PC-9 (cell line): ENCODE data around the gene AIRE. TPM values are rescaled to one million over a fixed set of nuclear protein-coding genes. Genes with fewer than 3 reads are reported as not detected.

Experiments used
- BruUV-seq: library from RNA; stranded (reverse); fragments of 400-500 nt; replicated peaks from 2 replicates; lab custom pipeline; 2021; lab: Mats Ljungman, UMichigan
- CTCF ChIA-PET: fragments of 300-600 bp; sonication (Branson Sonifier 250); formaldehyde crosslinking; loops from one replicate; lab custom pipeline; 2022; ENCODE audit warnings: antibody characterized with exemption; lab: Charles Lee
- POLR2A ChIA-PET: fragments of 300-600 bp; sonication (Branson Sonifier 250); formaldehyde crosslinking; loops from one replicate; lab custom pipeline; 2022; ENCODE audit warnings: antibody characterized with exemption; ENCODE audit not compliant: unreplicated experiment; lab: Charles Lee
- DNase-seq, 2 experiments: peaks; one replicate each; pipeline versions ENCODE4 v3.0.0 to v3.0.0-alpha.2; 2015 to 2022; ENCODE audit warnings: mixed read lengths in 1 of 2
- H2AFZ ChIP-seq: fragments of 200-600 bp; sonication (generic); 2 replicates; pipeline ENCODE4 v1.8.1; 2017; ENCODE audit warnings: antibody characterized with exemption
- H3F3A ChIP-seq: fragments of 200-600 bp; sonication (generic); 2 replicates; pipeline ENCODE4 v1.8.1; 2017; ENCODE audit warnings: antibody characterized with exemption, mild to moderate bottlenecking, low read depth; ENCODE audit not compliant: insufficient read depth
- H3K27ac ChIP-seq: fragments of 200-600 bp; sonication (generic); 2 replicates; pipeline ENCODE4 v1.6.1; 2016; ENCODE audit warnings: mixed run types
- H3K27me3 ChIP-seq: fragments of 200-600 bp; sonication (generic); 2 replicates; pipeline ENCODE4 v1.6.1; 2016; ENCODE audit warnings: low read depth, mixed run types; ENCODE audit not compliant: insufficient read depth
- H3K36me3 ChIP-seq: fragments of 200-600 bp; sonication (generic); 2 replicates; pipeline ENCODE4 v1.6.1; 2016; ENCODE audit warnings: low read depth, mixed run types
- H3K4me1 ChIP-seq: fragments of 200-600 bp; sonication (generic); replicated peaks from 2 replicates; pipeline ENCODE4 v1.6.1; 2016; ENCODE audit warnings: mixed run types; ENCODE audit not compliant: insufficient read depth
- H3K4me2 ChIP-seq: fragments of 200-600 bp; sonication (generic); 2 replicates; pipeline ENCODE4 v1.6.1; 2017; ENCODE audit warnings: mixed run types
- H3K4me3 ChIP-seq: fragments of 200-600 bp; sonication (generic); 2 replicates; pipeline ENCODE4 v1.6.1; 2016; ENCODE audit warnings: mixed run types
- H3K79me2 ChIP-seq: fragments of 200-600 bp; sonication (generic); 2 replicates; pipeline ENCODE4 v1.6.1; 2017; ENCODE audit warnings: low read depth, mixed run types
- H3K9me2 ChIP-seq: fragments of 200-600 bp; sonication (generic); 2 replicates; pipeline ENCODE4 v1.8.1; 2017; ENCODE audit warnings: mild to moderate bottlenecking; ENCODE audit not compliant: insufficient read depth
- H3K9me3 ChIP-seq: fragments of 200-600 bp; sonication (generic); 2 replicates; pipeline ENCODE4 v1.8.1; 2016; ENCODE audit warnings: low read depth; ENCODE audit not compliant: insufficient read depth
- H4K20me1 ChIP-seq: fragments of 200-600 bp; sonication (generic); 2 replicates; pipeline ENCODE4 v1.8.1; 2017; ENCODE audit not compliant: insufficient read depth
- EZH2 ChIP-seq: fragments of 200-600 bp; sonication (generic); IDR thresholded peaks from 2 replicates; pipeline ENCODE4 v1.8.0; 2017; ENCODE audit warnings: antibody characterized with exemption, low read depth
- intact Hi-C: fragments of 100-400 bp; cut with micrococcal nuclease; formaldehyde crosslinking; loops from one replicate; pipeline ENCODE4 v1.10.0; 2022; ENCODE audit not compliant: unreplicated experiment
- total RNA-seq: library from RNA; stranded (reverse); gene quantifications from 2 replicates; pipeline ENCODE4 v1.2.3, GENCODE V29; 2021
- TF ChIP-seq, protein P1 (sequence below): fragments of 200-600 bp; sonication (generic); conservative IDR thresholded peaks from 2 replicates; pipeline ENCODE4 v1.6.1; 2017; ENCODE audit warnings: mixed run types, antibody characterized with exemption, mild to moderate bottlenecking, moderate library complexity

The AIRE gene
- total RNA-seq, 1 experiment from 2014 or later = not detected

DNA sequence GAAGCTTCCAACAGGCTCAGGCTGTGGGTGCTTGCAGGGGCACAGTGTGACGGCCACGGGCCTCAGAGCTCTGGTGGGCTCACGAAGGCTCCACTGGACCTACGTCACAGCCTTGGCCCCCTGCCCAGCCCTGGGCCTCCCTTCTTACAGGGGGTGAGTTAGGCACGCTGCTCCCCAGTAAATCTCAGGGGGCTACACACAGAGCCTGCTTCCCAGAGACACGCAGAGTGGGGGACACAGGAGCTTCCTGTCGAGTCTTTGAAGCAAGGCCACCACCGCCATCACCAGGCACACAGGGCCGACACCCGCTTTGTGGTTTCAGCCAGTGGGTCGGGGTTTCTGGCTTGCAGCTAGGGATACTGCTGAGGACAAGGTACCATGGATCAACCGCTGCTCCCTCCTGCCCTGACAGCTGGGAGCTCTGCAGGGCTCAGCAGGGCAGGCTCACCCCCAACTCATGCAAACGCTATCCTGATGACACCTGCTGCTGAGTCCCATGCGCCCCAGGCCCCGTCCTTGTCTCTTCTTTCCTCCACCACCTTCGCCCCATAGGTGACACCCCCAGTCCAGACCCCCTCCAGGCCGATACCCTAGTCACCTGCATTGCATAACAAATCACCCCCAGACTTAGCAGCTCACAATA, 59.0 kb downstream of the AIRE start:
- H3K9me2 ChIP-seq = no peaks in the 10 kb centered on the region
- no peak overlapping the region for H3K4me3 ChIP-seq
- no peak for DNase-seq
- H3K27me3 ChIP-seq = peaks cover 8% of the 10 kb centered on the region
- ChIA-PET POLR2A (no interaction called here), CTCF (interaction anchor here (0.6 kb wide), 1 partner anchor 583 kb away, joined by 3 read pairs; no protein-coding TSS in a partner anchor)
- no TSS peak for BruUV-seq
- no peak overlapping the region for H2AFZ ChIP-seq
- no peaks in the 10 kb centered on the region for H3K9me3 ChIP-seq
- H3K4me2 ChIP-seq = no peak overlapping the region
- no peak for TF ChIP-seq EZH2
- TF ChIP-seq, protein P1, sequence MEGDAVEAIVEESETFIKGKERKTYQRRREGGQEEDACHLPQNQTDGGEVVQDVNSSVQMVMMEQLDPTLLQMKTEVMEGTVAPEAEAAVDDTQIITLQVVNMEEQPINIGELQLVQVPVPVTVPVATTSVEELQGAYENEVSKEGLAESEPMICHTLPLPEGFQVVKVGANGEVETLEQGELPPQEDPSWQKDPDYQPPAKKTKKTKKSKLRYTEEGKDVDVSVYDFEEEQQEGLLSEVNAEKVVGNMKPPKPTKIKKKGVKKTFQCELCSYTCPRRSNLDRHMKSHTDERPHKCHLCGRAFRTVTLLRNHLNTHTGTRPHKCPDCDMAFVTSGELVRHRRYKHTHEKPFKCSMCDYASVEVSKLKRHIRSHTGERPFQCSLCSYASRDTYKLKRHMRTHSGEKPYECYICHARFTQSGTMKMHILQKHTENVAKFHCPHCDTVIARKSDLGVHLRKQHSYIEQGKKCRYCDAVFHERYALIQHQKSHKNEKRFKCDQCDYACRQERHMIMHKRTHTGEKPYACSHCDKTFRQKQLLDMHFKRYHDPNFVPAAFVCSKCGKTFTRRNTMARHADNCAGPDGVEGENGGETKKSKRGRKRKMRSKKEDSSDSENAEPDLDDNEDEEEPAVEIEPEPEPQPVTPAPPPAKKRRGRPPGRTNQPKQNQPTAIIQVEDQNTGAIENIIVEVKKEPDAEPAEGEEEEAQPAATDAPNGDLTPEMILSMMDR = no peak
- no peaks in the 10 kb centered on the region for H3K79me2 ChIP-seq
- H3K36me3 ChIP-seq = no peaks in the 10 kb centered on the region
- H3K27ac ChIP-seq = no peak overlapping the region
- H4K20me1 ChIP-seq = no peaks in the 10 kb centered on the region
- H3K4me1 ChIP-seq = peaks cover 7% of the 10 kb centered on the region; the same call in 1 of the 2 replicates
- intact Hi-C loops = no loop called here
- 0 out of 2 replicates have a peak, but pooled peaks cover 2% of the 10 kb centered on the region for H3F3A ChIP-seq

DNA sequence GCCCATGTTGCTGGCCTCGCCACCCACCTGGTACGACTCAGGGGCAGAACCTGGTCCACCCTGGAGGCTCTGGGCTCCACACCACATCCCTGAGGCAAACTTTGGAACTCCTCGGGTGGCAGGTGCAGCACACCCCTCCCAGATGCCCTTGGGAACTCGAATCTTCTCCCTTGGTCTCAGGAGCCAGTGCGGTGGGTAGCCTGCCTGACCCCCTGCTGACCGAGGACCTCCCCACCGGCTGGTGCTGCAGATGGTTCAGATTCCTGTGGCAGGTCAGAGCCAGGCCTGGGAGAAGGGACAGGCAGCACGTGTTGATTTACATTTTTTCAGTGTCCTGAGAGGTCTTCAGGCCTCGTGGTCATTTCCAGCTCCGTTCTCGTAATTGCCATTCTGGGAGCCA, 59.8 kb downstream of the AIRE start:
- Histone ChIP-seq H3K27ac (no peak overlapping the region), H2AFZ (no peak overlapping the region), H3K9me3 (no peaks in the 10 kb centered on the region), H3K36me3 (no peaks in the 10 kb centered on the region), H3K9me2 (no peaks in the 10 kb centered on the region), H4K20me1 (no peaks in the 10 kb centered on the region), H3K4me1 (0 out of 2 replicates have a peak, but pooled peaks cover under 1% of the 10 kb centered on the region), H3K27me3 (peaks cover 8% of the 10 kb centered on the region), H3F3A (no peaks in the 10 kb centered on the region), H3K79me2 (no peaks in the 10 kb centered on the region), H3K4me2 (no peak overlapping the region), H3K4me3 (no peak overlapping the region)
- ChIA-PET CTCF (interaction anchor here (0.6 kb wide), 1 partner anchor 582 kb away, joined by 3 read pairs; no protein-coding TSS in a partner anchor), POLR2A (no interaction called here)
- DNase-seq = no peak
- no peak for TF ChIP-seq EZH2
- TF ChIP-seq, protein P1 = no peak
- intact Hi-C loops = no loop called here
- BruUV-seq = no TSS peak

- BruUV-seq = no TSS peak
- intact Hi-C loops = no loop called here
- H2AFZ ChIP-seq = no peak overlapping the region
Observed at GRCh38 chr21:44347911-44348451, 62.3 kb downstream of the AIRE start.

More at GRCh38 chr21:44347911-44348451, 62.3 kb downstream of the AIRE start:
- TF ChIP-seq EZH2 = no peak
- TF ChIP-seq, protein P1 = no peak
- POLR2A ChIA-PET = no interaction called here
- Histone ChIP-seq H3K4me1 (no peaks in the 10 kb centered on the region), H4K20me1 (no peaks in the 10 kb centered on the region), H3K9me2 (no peaks in the 10 kb centered on the region), H3K4me2 (no peak overlapping the region), H3F3A (no peaks in the 10 kb centered on the region), H3K4me3 (no peak overlapping the region), H3K27me3 (peaks cover 13% of the 10 kb centered on the region), H3K79me2 (no peaks in the 10 kb centered on the region), H3K9me3 (no peaks in the 10 kb centered on the region), H3K36me3 (no peaks in the 10 kb centered on the region), H3K27ac (no peak overlapping the region)
- DNase-seq = no peak
- CTCF ChIA-PET = no interaction called here

Other genes with a start within 250 kb of the AIRE start
- gene PWP2, start 178.5 kb upstream of the AIRE start, total RNA-seq = 22.6 and 22.9 TPM in 2 replicates
- gene GATD3, start 152.2 kb upstream of the AIRE start, total RNA-seq = 49.1 and 67.7 TPM in 2 replicates
- gene ICOSLG, start 44.9 kb upstream of the AIRE start, total RNA-seq = 2.9 and 3.9 TPM in 2 replicates
- not detected in 2 replicates for gene DNMT3L, start 24.0 kb upstream of the AIRE start, total RNA-seq
- 67.5 and 73.8 TPM in 2 replicates for gene PFKL, start 14.2 kb downstream of the AIRE start, total RNA-seq
- gene CFAP410, start 53.5 kb downstream of the AIRE start, total RNA-seq = 12.5 and 23.9 TPM in 2 replicates
- gene TRPM2, start 67.7 kb downstream of the AIRE start, total RNA-seq = not detected in 2 replicates
- gene LRRC3, start 169.6 kb downstream of the AIRE start, total RNA-seq = 0.35 and 0.48 TPM in 2 replicates